ELR (cell line): Measurements from ENCODE around the gene EPB41L5.
"Not testable (repeated sequence)": the region's sequence is repeated elsewhere in the genome, so short reads cannot be mapped to it uniquely, and the experiment has no call there.

Experiments used
- DNase-seq: peaks from one replicate; pipeline ENCODE4 v3.0.0-alpha.2; 2015; ENCODE audit warnings: low read depth

The EPB41L5 gene

DNA sequence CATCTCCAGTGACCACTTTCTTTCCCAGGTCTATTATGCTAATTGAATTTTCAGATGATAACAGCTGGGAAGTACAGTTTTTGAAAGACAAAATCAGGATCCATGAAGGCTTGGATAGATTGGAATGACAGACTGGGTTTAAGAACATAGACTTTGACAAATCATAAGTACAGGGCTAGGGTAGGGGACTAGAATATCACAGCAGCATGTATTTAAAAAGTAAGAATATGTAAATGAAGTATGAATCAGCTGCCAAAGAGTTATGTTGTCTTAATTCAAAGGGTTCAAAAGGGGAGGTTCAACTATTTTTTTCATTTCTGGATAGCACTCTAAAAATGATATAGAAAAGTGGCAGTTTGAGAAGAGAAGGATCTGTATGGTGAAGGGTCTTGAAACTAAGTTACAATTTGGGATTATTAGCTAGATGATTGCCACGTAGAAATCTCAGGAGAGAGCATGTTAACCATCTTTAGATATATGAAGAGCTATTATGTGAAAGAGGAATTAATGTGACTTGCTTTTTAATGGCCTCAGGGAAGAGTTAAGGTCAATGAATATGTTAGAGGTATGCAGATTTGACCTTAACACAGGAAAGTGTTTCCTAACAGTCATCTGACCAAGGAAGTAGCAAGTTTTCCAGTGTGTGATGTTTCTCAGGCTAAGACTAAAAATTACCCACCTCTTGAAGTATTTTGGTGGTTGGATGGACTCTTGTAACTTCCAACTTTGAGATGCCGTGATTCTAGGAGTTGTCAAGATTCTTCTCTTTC is 128.6 kb downstream of the EPB41L5 start:
- no peak for DNase-seq

DNA sequence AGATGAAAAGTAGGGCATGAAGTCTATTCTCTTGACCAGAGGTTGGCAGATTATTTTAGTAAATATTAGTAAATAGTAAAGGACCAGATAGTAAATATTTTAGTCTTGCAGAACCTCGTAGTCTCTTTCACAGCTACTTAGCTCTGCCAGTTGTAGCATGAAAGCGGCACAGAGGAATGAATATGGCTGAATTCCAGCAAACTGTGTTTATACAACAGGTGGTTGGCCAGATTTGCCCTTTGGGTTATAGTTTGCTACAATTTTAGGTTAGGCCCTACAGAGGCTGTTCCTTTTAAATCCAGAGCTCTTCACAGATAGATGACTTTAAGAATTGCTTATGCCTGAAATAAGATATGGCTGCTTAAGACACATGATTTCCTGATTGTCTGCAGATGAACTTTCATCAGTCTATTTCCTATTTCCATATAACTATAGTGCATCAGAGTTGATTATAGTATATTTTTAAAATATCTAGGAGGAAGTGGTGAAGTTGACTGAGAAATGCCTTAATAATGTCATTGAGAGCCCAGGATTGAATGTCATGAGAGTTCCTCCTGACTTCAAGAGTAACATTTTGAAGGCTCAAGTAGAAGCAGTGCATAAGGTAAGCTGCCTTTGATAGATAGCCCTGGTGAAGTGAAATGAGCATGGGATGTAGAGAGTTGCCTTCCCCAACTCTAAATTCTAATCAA is 129.8 kb downstream of the EPB41L5 start:
- no peak for DNase-seq

DNA sequence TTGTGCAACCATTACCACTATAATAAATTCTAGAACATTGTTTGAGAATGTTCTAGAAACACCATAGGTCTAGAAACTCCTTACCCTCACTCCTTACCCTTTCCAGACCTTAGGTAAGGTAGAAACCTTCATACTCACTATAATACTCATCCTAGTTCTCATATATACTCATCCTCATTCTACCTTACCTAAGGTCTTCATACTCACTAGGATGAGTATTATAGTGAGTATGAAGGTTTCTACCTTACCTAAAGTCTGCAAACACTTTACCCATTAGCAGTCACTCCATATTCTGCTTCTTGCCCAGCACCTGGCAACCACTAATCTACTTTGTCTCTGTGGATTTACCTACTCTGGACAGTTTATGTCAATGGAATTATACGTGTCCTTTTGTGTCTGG is 135.4 kb downstream of the EPB41L5 start:
- no peak for DNase-seq

DNA sequence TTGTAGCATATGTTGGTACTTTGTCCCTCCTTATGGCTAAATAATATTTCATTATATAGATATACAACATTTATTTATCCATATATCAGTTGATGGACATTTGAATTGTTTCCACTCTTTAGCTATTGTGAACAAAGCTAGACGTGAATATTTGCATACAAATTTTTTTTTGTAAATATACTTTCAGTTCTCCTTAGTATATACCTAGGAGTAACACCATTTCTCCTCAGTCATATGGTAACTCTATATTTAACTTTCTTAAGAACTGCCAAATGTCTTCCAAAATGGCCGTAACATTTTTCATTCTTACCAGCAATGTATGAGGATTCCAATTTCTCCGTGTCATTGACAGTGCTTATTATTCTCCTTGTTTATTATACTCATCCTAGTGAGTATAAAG is 135.8 kb downstream of the EPB41L5 start:
- no peak for DNase-seq

DNA sequence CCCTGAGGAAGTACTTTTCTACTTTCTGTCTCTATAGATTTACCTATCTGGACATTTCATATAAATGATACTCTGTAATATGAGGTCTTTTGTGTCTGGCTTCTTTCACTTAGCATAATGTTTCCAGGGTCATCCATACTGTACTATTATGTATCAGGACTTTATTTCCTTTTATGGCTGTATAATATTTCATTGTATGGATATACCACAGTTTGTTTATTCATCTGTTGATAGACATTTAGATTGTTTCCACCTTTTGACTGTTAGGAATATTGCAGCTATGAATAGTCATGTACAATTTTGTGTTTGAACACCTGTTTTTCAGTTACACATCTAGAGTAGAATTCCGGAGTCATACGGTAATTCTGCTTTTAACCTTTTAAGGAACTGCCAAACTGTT is 136.5 kb downstream of the EPB41L5 start:
- no peak for DNase-seq

DNA sequence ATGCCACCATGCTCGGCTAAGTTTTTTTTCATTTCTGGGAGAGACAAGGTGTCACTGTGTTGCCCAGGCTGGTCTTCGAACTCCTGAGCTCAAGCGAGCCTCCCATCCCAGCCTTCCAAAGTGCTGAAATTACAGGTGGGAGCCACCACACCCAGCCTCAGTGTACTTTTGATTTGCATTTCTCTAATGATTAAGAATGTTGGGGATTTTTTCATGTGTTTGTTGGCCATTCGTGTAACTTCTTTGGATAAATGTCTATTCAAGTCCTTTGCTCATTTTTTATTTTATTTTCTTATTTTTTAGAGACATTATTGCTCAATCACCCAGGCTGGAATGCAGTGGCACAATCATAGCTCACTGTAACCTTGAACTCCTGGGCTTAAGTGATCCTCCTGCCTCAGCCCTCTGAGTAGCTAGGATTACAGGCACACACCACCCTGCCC is 137.2 kb downstream of the EPB41L5 start:
- no peak for DNase-seq

DNA sequence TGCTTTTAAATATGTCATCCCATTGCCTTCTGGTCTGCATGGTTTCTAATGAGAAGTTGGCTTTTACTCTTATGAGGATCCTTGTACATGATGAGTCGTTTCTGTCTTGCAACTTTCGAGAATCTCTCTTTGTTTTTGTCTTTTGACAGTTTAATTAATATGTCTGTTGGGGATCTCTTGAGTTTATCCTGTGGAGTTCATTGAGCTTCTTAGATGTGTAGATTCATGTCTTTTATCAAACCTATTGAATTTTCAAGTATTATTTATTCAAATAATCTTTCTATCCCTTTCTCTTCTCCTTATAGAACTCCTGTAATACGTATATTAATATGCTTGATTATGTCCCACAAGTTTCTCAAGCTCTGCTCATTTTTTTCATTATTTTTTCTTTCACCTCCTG is 142.4 kb downstream of the EPB41L5 start:
- no peak for DNase-seq

DNA sequence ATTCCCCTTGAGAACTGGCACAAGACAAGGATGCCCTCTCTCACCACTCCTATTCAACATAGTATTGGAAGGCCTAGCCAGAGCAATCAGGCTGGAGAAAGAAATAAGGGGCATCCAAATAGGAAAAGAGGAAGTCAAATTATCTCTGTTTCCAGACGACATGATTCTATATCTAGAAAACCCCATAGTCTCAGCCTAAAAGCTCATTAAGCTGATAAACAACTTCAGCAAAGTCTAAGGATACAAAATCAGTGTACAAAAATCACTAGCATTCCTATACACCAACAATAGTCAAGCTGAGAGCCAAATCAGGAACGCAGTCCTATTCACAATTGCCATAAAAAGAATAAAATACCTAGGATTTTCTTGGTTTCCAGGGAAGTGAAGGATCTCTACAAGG is 145.8 kb downstream of the EPB41L5 start:
- DNase-seq = not testable (repeated sequence)

DNA sequence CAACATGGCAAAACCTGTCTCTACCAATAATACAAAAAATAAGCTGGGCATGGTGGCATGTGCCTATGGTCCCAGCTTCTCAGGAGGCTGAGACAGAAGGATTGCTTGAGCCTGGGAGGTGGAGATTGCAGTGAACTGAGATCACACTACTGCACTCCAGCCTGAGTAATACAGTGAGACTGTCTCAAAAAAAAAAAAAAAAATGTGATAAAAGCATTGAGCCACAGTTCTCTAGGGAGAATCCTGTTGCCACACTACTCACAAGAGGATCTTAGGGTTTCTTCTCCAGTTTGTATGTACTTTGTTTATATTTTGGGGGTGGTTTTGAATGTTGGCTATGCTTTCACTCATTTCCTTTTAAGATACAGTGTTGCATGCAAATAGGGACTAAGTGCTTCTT is 148.3 kb downstream of the EPB41L5 start:
- no peak for DNase-seq

DNA sequence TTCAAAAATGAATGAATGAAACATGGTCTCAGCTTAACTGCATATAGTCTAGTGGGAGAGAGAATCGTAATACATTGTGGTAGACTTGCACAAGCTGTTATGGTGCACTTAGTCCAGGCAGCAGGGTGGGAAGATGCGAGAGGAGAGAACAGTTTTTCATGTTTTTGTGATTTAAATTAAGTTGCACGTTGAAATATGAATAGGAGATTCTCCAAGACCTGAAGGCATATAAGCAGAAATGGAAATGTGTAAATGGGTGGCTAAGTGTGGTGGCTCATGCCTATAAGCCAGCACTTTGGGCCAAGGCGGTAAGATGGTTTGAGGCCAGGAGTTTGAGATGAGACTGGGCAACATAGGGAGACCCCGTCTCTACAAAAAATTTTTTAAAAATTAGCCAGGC is 149.8 kb downstream of the EPB41L5 start:
- DNase-seq = no peak

DNA sequence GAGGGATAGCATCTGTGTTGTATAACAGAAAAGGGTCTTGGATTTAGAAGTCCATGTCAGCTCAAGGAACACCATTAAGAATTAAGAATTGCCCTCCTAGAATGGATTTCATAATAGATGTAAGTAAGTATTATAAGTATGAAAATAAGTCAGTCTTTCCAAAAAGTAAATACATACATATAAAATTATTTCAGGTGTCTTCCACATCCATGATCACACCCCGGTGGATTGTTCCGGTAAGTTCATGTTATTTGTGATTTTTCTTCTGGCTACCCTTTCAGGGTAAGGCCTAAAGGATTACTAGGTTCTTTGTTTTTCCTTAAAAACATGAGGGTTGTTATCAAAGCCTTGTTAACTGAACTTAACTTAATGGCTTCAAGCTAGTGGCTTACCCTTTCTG is 154.4 kb downstream of the EPB41L5 start:
- peak; percentile 31 for DNase-seq

DNA sequence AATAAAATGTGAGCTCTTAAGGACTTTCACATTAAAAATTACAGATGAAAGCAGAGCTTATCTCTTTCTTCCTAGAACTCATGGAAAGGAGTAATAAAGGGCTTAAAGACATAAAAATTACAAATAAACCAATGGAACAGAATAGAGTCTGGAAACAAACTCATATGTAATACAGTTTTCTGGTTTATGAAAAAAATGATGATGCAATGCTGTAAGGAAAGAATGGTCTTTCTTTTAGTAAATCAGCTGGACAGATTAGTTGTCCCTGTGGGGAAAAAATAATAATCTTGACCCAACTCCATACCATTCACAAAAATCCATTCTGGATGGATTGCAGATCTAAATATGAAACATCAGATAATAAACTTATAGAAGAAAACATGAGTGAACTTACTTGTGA is 156.1 kb downstream of the EPB41L5 start:
- DNase-seq = no peak

DNA sequence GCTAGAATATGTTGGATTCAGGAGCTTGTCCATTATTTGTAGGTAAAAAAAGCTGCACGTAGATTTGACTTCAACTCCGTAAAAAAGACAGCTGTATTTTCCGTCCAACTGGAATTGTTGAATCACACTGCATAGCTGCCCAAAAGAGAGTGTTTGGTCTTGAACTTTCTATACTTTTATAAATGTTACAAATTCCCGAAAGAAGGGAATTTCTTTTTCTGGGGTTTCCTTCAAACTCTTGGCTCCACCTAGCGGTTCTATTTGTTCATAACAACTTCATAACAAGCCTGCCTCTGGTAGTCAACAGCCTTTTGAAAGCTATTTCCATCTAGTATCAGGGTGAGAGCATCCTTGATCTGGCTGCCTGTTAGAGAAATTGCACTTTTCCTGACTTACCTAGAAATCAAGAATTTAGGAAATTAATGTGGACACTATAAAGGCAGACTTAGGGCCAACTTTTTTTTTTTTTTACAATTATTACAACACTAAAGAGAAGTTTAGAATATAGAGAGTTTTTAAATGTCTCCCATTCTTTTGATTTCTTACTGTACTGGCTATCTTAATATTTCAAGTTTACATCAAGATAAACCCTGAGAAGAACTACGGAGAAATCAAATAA is 162.2 kb downstream of the EPB41L5 start:
- DNase-seq = peak; percentile 80

DNA sequence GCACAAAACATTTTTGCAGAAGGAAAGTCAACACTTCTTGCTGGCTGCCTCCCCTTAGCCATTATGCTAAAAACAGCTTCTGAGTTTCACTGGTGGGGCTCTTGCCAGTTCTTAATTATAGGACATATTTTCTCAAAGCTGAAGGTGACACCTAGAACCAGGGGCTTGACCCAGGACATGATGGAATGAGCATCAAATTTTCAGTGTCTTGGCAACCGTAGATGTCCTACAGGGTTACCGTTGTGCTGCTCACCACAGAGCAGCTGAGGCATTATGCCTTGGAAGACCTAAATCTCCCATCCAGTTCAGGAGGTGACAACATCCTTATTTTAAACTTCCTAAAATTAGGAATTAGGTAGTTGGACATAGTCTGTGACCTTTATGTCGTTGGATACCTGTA is 163.6 kb downstream of the EPB41L5 start:
- DNase-seq = no peak

DNA sequence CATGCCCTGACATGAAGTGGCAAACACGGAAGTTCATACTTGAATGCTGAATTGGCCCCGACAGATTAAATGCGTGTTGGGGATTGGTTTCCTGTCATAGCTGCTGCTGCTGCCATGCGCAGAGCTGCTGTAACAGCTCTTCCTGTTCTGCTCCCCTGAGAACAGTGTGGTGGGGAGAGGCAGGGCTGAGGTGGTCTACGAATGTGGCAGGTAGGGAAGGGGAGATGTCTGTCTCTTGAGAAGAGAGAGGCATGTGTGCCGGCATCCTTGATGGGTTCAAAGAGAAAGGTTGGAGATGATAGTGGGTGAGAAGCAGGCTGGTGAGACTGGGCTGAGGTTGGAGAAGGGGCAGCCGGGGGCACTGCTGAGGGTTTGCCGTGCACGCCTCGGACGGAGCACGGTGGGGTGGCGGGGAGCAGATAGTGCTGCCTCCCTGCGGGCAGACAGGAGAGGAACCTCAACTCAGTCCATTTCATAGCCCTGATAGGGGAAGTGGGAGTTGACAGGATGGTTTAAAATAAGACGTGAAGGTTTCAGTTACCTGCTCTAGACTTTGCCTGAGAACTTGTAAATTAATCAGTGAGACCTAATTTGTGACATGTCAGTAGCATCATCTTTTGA is 164.2 kb downstream of the EPB41L5 start:
- DNase-seq = no peak

DNA sequence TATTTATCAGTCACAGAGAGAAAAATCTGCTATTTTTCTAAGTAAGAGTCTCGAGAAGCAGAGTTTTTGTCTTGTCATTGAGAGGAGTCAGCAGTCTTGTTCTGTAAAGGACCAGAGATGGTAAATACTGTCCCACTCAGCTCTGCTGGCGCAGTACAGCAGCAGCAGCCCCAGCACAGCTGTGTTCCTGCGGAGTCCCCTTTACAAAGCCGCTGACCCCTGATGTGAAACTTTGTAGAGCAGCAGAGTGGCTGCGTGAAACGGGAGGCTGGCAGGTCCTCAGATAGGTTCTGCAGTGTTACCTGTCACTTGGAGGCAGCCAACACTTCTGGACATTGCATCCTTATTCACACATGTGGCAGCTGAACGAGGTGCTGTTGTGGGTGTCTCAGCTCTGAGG is 165.1 kb downstream of the EPB41L5 start:
- no peak for DNase-seq

DNA sequence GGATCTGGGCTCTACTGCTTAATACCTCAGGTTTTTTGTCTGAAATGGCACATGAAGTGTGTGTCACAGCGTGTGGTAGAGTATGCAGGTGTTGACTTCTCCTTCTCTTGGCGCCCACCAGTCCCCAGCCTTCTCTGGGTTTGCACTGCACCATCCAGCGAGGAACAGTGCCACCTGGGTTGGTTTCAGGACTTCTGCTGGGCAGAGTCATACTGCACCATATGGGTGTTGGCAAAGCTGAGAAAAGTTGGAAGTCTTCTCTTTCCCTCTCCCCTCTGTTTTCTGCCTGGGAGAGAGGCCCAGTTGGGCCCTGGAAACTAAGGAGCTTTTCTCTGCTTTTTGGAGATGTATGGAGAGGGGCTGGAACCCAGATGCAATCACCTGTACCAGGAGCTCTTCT is 166.5 kb downstream of the EPB41L5 start:
- no peak for DNase-seq

DNA sequence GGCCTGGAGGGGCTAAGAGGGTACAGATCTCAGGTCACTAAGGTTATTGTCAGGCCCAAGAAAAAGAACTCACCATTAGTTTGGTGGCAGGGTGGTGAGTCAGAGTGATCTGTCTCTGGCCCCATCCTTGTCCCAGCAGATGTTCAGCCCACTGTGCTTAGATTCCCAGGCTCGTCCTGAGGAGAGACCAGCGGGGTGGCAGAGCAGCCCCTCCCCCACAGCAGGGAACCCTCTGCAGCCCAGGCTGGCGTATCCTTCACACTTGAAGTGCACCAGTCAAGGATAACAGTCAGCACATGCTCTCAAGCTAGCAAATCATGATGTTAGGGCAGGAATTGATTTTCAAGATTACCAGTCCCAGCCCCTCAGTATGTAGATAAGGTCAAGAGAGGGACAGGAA is 167.2 kb downstream of the EPB41L5 start:
- DNase-seq = no peak

DNA sequence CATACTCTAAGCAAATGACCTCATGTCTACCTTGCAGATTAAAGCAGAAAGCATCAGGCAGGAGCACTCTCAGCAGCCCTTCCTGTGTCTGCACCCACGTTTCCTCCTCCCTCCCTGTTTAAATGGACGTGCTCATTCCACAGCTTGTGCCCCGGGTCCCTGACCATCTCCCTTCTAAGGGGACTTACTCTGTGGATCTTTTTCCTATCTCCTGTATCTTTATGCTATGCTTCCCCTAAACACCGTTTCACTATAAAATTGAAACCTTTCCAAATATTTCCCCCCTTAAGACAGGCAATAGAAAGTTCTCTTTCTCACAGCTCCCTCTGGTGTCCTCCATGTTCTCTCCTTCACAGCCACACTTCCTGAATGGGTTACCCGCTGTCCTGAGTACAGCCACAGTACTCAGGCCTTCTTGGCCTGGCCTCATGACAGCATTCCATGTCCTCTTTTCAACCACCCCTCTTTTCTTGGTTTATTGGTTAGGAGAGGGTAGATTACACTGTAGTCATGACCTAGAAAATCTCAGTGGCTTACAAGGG is 169.2 kb downstream of the EPB41L5 start:
- DNase-seq = no peak

DNA sequence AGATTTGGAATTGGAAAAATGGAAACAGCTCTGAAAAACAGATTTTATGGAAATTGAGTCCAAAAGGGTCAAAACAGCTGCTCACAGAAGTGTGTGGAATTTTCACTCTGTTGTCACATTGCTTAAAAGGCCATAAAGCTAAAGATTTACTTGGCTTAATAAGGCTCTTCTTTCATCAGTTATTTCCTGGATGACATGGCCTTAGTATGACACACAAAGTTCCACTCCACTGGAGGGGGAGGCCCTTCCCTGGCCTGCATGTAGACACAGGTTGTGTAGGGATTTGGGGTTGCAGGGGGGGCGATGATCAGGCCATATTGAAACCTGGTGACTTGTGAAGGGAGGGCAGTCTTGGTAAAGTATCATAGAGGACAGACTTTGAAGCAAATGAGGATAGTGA is 176.3 kb downstream of the EPB41L5 start:
- DNase-seq = no peak

DNA sequence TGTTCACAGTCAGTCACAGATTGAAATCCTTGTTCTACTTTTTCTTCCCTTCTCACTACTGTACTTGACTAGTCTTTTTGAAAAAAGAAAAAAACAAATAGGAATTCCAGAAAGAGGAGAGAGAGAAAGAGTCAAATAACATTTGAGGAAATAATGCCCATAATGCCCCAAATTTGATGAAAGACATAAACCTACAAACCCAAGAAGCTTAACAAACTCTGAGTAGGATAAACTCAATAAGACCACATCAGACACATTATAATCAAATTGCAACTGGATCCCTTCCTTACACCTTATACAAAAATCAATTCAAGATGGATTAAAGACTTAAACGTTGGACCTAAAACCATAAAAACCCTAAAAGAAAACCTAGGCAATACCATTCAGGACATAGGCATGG is 179.4 kb downstream of the EPB41L5 start:
- DNase-seq = no peak

DNA sequence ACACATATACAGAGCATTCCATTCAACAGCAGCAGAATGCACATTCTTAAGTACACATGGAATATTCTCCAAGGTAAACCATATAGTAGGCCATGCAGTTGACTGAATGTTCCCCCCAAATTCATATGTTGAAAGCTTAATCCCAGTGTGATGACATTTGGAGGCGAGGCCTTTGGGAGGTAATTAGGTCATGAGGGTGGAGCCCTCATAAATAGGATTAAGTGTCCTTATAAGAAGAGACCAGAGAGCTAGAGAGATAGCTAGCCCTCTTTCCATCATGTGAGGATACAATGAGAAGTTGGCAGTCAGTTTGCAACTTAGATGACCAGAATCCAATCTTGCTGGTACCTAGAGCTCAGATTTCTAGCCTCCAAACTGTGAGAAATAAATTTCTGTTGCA is 182.7 kb downstream of the EPB41L5 start:
- no peak for DNase-seq
